Sigmoid colon (tissue), 4 donors: Measurements from ENCODE around the gene LILRA5.
"Not testable (repeated sequence)": the region's sequence is repeated elsewhere in the genome, so short reads cannot be mapped to it uniquely, and the experiment has no call there.

Experiments used
- EP300 ChIP-seq, 4 donors: sonication (generic); formaldehyde crosslinking; IDR thresholded peaks; one replicate each; pipeline ENCODE4 v1.6.1; 2017; ENCODE audit warnings: antibody characterized with exemption in 4 of 4
- TF ChIP-seq, protein P1 (sequence below), 4 experiments: fragments of 450-650 bp in 3 of 4; fragments of 200-600 bp in 1 of 4; IDR thresholded peaks; one replicate each; pipeline ENCODE4 v1.5.1; 2016 to 2019; ENCODE audit warnings: antibody characterized with exemption in 4 of 4, mild to moderate bottlenecking in 3 of 4, moderate library complexity in 2 of 4

DNA sequence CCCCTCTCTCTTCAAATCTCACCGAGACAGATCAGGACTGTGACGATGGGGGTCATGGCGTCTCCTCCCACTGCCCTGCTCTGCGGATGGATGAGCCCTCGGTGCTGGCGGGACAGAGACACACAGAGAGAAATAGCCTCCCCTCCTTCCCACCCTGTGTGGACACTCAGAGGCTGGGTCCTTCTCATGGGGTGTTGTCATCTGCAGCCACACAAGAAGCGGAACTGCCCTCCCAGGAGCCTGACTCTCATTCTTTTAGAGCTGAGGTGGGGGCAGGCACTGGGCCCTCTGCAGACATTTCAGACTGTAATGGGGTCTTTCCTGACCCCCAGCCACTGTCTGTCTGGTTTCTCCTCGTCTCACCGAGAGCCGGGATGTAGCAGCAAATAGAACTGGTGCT, 32.5 kb downstream of the LILRA5 start:
- TF ChIP-seq, protein P1, sequence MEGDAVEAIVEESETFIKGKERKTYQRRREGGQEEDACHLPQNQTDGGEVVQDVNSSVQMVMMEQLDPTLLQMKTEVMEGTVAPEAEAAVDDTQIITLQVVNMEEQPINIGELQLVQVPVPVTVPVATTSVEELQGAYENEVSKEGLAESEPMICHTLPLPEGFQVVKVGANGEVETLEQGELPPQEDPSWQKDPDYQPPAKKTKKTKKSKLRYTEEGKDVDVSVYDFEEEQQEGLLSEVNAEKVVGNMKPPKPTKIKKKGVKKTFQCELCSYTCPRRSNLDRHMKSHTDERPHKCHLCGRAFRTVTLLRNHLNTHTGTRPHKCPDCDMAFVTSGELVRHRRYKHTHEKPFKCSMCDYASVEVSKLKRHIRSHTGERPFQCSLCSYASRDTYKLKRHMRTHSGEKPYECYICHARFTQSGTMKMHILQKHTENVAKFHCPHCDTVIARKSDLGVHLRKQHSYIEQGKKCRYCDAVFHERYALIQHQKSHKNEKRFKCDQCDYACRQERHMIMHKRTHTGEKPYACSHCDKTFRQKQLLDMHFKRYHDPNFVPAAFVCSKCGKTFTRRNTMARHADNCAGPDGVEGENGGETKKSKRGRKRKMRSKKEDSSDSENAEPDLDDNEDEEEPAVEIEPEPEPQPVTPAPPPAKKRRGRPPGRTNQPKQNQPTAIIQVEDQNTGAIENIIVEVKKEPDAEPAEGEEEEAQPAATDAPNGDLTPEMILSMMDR (IDR thresholded peaks at IDR 0.05): not testable (repeated sequence)
- TF ChIP-seq EP300 (IDR thresholded peaks at IDR 0.05): not testable (repeated sequence)
